GM19240 (cell line): ENCODE results near the gene TUB.

Experiments used
- DNase-seq: peaks from one replicate; pipeline ENCODE4 v3.0.0; 2011; ENCODE audit warnings: low spot score; ENCODE audit not compliant: insufficient read length

Gene TUB

GRCh38 chr11:8105133-8105532 lies 24.1 kb downstream of the TUB start:
- no peak for DNase-seq

DNA sequence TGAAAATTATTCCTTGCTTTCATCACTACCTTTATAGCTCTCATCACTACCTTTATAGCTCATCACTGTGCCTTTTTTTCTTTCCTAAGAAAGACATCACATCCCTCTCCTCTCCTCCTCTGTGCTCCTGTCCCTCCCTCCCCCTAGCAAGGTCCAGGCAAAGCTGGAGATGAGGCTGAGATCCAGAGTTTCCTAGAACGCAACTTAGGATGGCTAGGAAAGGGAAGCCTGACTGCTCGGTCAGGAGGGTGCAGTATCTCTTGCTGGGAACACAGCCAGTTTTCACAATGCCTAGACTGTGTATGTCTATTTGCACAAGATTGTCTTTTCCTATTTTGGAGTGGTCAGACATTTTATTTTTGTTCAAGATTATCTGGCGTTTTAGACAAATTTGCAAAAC lies 24.7 kb downstream of the TUB start:
- no peak for DNase-seq

DNA sequence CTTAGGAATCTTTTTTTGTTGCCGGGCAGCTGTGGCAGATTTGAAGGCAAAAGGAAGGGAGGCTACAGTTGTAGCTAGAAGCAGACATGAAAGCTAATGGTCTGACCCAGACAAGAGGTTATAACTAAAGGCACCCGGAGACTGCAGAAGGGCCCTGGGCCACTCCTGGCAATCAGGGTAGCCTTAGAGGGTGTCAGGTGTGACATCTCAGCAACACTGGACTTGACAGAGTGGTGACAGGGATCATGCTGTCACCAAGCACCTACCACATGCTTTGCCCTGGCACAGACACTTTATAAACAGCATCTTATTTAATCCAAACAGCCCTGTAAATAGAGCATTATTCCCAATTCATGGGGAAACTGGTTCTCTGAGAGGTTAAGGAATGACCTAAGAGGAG lies 25.7 kb downstream of the TUB start:
- no peak for DNase-seq

- DNase-seq = no peak
These were observed 26.6 kb downstream of the TUB start for GRCh38 chr11:8107642-8108041.

- DNase-seq = no peak
These were observed 27.4 kb downstream of the TUB start for GRCh38 chr11:8108421-8108820.

DNA sequence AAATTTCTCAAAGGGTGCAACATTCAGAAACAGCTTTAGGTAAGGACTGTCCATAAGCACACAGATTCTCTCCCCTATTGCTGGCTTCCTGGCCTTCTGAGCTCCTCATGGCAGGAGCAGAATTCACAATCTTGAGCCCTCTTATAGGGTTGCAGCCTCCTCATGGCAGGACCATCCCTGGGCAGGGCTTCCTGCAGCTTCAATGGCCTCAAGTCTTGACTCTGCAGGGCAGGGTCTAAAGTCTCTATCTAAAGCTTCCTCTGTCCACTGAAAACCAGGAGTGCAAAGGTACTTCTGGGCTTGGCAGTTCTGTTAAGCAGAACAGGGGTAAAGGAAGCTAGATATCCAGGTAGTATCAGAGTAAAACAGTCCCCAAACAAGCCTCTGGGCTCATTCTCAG lies 28.7 kb downstream of the TUB start:
- DNase-seq = no peak

GRCh38 chr11:8110396-8110795 lies 29.4 kb downstream of the TUB start:
- DNase-seq = no peak

GRCh38 chr11:8111636-8112035 lies 30.6 kb downstream of the TUB start:
- DNase-seq = no peak

DNA sequence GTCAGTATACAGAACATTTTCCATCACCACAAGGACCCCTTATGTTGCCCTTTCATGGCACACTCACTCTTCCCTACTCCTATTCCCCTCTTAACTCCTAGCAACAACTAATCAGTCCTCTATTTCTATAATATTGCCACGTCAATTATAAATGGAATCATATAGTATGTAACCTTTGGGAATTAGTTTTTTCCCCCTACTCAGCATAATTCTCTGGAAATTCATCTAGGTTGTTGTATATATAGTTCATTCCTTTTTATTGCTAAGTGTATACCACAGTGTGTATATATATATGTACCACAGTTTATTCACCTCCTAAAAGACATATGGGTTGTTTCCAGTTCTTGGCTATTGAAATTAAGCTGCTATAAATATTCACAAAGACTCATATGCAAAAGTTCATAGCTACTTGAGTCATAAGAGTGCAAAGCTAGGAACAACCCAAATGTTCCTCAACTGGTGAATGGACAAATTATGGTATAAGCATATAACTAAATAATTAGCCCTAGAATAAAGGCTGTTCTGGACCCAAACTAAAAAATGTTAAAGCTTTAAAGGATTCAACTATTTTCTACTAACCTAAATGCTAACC lies 41.3 kb downstream of the TUB start:
- no peak for DNase-seq

- no peak for DNase-seq
These were observed 45.8 kb downstream of the TUB start for GRCh38 chr11:8126649-8127289.

- no peak for DNase-seq
These were observed 46.4 kb downstream of the TUB start for GRCh38 chr11:8127447-8127846.

GRCh38 chr11:8138526-8138925 lies 57.5 kb downstream of the TUB start:
- no peak for DNase-seq

DNA sequence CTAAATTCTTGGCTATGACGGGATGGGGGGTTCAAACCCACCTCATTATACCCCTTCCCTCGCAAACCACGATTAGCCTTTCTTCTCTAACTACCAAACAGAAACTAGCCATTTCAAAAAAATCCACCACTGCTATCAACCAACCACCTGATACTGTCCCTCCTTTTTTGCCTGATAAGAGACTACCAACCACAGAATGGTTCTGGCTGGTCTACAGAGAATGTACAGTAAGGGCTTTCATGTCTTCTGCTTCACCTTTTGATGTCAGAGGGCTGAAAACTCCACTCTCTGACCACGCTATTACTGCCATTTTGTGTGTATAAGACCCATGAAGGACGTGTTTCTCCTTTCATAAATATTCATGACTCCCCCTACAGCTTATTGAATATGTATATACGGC lies 68.7 kb downstream of the TUB start:
- no peak for DNase-seq
